Central memory CD8-positive, alpha-beta T cell (primary cell): ENCODE measurements around the gene PLD6.
"Not testable (repeated sequence)": the region's sequence is repeated elsewhere in the genome, so short reads cannot be mapped to it uniquely, and the experiment has no call there.

Source experiments
- ATAC-seq: fragments of 150-1000 bp; cut with Tn5 transposase; replicated peaks from 2 replicates; pipeline ENCODE4 v1.10.0; 2022; ENCODE audit warnings: mild to moderate bottlenecking, moderate FRiP score, moderate number of reproducible peaks; ENCODE audit not compliant: poor library complexity, severe bottlenecking; ENCODE audit errors: extremely low read depth
- DNase-seq, 2 donors: peaks; one replicate each; pipeline ENCODE4 v3.0.0; 2021; ENCODE audit warnings: low spot score in 2 of 2
- H3K27ac Mint-ChIP-seq: one replicate; pipeline ENCODE4 v1.8.0; 2022; ENCODE audit warnings: low read depth, mild to moderate bottlenecking, moderate library complexity, mixed read lengths
- H3K27me3 Mint-ChIP-seq: one replicate; pipeline ENCODE4 v1.8.0; 2022; ENCODE audit warnings: mixed read lengths
- H3K36me3 Mint-ChIP-seq: one replicate; pipeline ENCODE4 v1.8.0; 2022; ENCODE audit warnings: mild to moderate bottlenecking, moderate library complexity, mixed read lengths; ENCODE audit not compliant: insufficient read depth
- H3K4me1 Mint-ChIP-seq: one replicate; pipeline ENCODE4 v1.8.0; 2022; ENCODE audit warnings: mixed read lengths
- H3K4me3 Mint-ChIP-seq: one replicate; pipeline ENCODE4 v1.8.0; 2022; ENCODE audit warnings: mild to moderate bottlenecking, moderate library complexity, mixed read lengths
- H3K9me3 Mint-ChIP-seq: one replicate; pipeline ENCODE4 v1.8.0; 2022; ENCODE audit warnings: mixed read lengths

PLD6 gene

GRCh38 chr17:17165666-17166308, 40.3 kb downstream of the PLD6 start:
- Mint-ChIP-seq H3K27ac (no peak overlapping the region), H3K4me3 (no peak overlapping the region), H3K9me3 (no peaks in the 10 kb centered on the region), H3K27me3 (no peaks in the 10 kb centered on the region), H3K4me1 (peaks cover 22% of the 10 kb centered on the region), H3K36me3 (peaks cover 37% of the 10 kb centered on the region)
- ATAC-seq (no peak), DNase-seq (no peak)

DNA sequence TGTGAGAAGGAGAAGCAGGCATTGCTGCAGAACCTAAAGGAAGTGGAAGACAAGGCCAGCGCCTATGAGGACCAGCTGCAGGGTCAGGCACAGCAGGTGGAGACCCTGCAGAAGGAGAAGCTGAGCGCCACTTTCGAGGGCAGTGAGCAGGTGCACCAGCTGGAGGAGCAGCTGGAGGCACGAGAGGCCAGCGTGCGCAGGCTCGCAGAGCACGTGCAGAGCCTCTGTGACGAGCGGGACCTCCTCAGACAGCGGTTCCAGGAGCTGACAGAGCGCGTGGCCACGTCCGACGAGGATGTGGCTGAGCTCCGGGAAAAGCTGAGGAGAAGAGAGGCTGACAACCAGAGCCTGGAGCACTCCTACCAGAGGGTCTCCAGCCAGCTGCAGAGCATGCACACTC, 41.5 kb downstream of the PLD6 start:
- DNase-seq (no peak), ATAC-seq (no peak)
- no peak overlapping the region for H3K4me3 Mint-ChIP-seq
- H3K36me3 Mint-ChIP-seq = peaks cover 40% of the 10 kb centered on the region
- no peaks in the 10 kb centered on the region for H3K27me3 Mint-ChIP-seq
- H3K27ac Mint-ChIP-seq = no peak overlapping the region
- H3K4me1 Mint-ChIP-seq = peaks cover 22% of the 10 kb centered on the region
- no peaks in the 10 kb centered on the region for H3K9me3 Mint-ChIP-seq

DNA sequence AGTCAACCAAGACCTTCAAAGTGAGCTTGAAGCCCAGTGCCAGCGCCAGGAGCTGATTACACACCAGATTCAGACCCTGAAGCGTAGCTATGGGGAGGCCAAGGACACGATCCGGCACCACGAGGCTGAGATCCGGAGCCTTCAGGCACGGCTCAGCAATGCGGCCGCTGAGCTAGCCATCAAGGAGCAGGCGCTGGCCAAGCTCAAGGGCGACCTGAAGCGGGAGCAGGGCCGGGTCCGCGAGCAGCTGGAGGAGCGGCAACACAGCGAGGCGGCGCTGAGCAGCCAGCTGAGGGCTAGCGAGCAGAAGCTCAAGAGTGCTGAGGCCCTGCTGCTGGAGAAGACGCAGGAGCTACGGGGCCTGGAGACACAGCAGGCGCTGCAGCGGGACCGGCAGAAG, 42.0 kb downstream of the PLD6 start:
- no peaks in the 10 kb centered on the region for H3K9me3 Mint-ChIP-seq
- peaks cover 22% of the 10 kb centered on the region for H3K4me1 Mint-ChIP-seq
- no peaks in the 10 kb centered on the region for H3K27me3 Mint-ChIP-seq
- no peak for DNase-seq
- no peak for ATAC-seq
- H3K27ac Mint-ChIP-seq = no peak overlapping the region
- peaks cover 44% of the 10 kb centered on the region for H3K36me3 Mint-ChIP-seq
- H3K4me3 Mint-ChIP-seq = no peak overlapping the region

GRCh38 chr17:17161759-17162158, 44.4 kb downstream of the PLD6 start:
- H3K36me3 Mint-ChIP-seq = peaks cover 41% of the 10 kb centered on the region
- H3K4me1 Mint-ChIP-seq = peaks cover 6% of the 10 kb centered on the region

DNA sequence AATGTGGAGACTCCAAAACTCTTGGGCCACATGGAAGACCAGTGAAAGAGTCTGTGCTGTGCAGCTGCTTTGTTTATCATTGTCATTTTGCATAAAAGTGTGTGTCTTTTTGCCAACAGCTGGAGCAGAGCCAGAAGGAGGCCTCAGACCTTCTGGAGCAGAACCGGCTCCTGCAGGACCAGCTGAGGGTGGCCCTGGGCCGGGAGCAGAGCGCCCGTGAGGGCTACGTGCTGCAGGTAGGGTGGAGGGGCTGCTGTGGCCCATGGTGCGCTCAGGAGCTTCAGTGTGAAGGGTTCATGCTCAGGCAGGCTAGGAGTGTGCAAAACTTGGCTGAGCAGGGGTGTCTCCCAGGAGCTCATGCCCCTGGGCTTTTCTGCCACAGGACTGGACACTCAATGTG, 45.0 kb downstream of the PLD6 start:
- Mint-ChIP-seq H3K27ac (no peak overlapping the region), H3K4me1 (peaks cover 6% of the 10 kb centered on the region), H3K36me3 (peaks cover 43% of the 10 kb centered on the region), H3K9me3 (no peaks in the 10 kb centered on the region), H3K27me3 (no peaks in the 10 kb centered on the region), H3K4me3 (no peak overlapping the region)
- ATAC-seq (no peak), DNase-seq (no peak)

More at GRCh38 chr17:17161759-17162158, 44.4 kb downstream of the PLD6 start:
- ATAC-seq (no peak), DNase-seq (no peak)
- Mint-ChIP-seq H3K9me3 (no peaks in the 10 kb centered on the region), H3K27me3 (no peaks in the 10 kb centered on the region), H3K4me3 (no peak overlapping the region), H3K27ac (no peak overlapping the region)

- H3K27ac Mint-ChIP-seq = no peak overlapping the region
- DNase-seq = no peak
- no peaks in the 10 kb centered on the region for H3K9me3 Mint-ChIP-seq
Observed at GRCh38 chr17:17159571-17159970, 46.6 kb downstream of the PLD6 start.

GRCh38 chr17:17158506-17158905, 47.6 kb downstream of the PLD6 start:
- not testable (repeated sequence) for DNase-seq, H3K27me3 Mint-ChIP-seq, H3K27ac Mint-ChIP-seq, H3K4me3 Mint-ChIP-seq, H3K9me3 Mint-ChIP-seq, ATAC-seq
- Mint-ChIP-seq H3K36me3 (peaks cover 42% of the 10 kb centered on the region), H3K4me1 (peaks cover 12% of the 10 kb centered on the region)

More at GRCh38 chr17:17159571-17159970, 46.6 kb downstream of the PLD6 start:
- Mint-ChIP-seq H3K4me1 (peaks cover 5% of the 10 kb centered on the region), H3K36me3 (peaks cover 46% of the 10 kb centered on the region), H3K4me3 (no peak overlapping the region), H3K27me3 (no peaks in the 10 kb centered on the region)
- no peak for ATAC-seq

- Mint-ChIP-seq H3K27me3 (no peaks in the 10 kb centered on the region), H3K9me3 (no peaks in the 10 kb centered on the region), H3K36me3 (peaks cover 37% of the 10 kb centered on the region), H3K4me1 (peaks cover 24% of the 10 kb centered on the region), H3K27ac (no peak overlapping the region), H3K4me3 (no peak overlapping the region)
- no peak for DNase-seq
- no peak for ATAC-seq
Observed at GRCh38 chr17:17157041-17157440, 49.1 kb downstream of the PLD6 start.

- no peak overlapping the region for H3K4me3 Mint-ChIP-seq
- no peaks in the 10 kb centered on the region for H3K27me3 Mint-ChIP-seq
- no peak for ATAC-seq
- no peak overlapping the region for H3K27ac Mint-ChIP-seq
- DNase-seq = no peak
- peaks cover 35% of the 10 kb centered on the region for H3K36me3 Mint-ChIP-seq
- no peaks in the 10 kb centered on the region for H3K9me3 Mint-ChIP-seq
- peaks cover 24% of the 10 kb centered on the region for H3K4me1 Mint-ChIP-seq
Observed at GRCh38 chr17:17156511-17156910, 49.6 kb downstream of the PLD6 start.

DNA sequence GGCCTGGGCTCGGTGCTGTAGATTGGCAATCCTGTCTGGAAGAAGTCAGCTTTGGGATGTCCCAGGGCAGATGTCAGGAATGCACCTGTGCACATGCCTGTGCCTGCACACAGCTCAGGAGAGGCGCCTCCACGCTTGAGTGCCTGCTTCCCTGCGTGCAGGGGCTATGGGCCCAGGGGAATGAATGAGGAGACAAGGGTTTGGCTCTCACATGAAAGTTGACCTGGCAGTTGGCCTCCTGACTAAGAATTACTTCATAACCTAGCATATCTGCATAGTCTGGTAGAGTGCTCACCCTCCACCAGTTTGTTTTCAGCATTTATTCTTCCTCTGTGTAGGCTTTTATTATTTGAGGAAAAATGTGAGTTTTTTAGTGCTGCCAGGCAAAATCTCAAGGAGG, 50.0 kb downstream of the PLD6 start:
- H3K27me3 Mint-ChIP-seq = no peaks in the 10 kb centered on the region
- H3K36me3 Mint-ChIP-seq = peaks cover 34% of the 10 kb centered on the region

DNA sequence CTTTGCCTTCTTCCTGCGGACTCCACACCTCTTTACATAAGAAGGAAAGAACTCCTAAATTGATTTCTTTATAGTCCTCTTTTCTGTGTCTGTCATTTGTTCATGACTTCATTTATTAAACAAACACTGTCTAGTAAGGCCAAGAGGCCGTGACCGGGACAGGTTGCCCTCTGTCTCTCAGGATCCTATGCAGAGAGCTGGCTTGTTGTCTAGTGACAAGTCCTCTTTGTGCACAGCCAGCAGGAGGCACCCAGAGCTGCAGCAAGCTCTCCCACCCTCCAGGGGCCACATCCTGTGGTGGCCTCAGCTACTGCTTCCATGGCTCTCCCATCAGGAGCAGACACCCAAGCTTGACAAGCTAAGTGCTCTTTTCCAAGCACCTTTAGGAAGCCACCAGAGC, 50.6 kb downstream of the PLD6 start:
- Mint-ChIP-seq H3K27ac (no peak overlapping the region), H3K36me3 (peaks cover 34% of the 10 kb centered on the region), H3K27me3 (no peaks in the 10 kb centered on the region), H3K4me1 (peaks cover 24% of the 10 kb centered on the region), H3K4me3 (no peak overlapping the region), H3K9me3 (no peaks in the 10 kb centered on the region)
- ATAC-seq (no peak), DNase-seq (no peak)

More for the DNA sequence above, 50.0 kb downstream of the PLD6 start:
- ATAC-seq (no peak), DNase-seq (no peak)
- Mint-ChIP-seq H3K9me3 (no peaks in the 10 kb centered on the region), H3K4me1 (peaks cover 24% of the 10 kb centered on the region), H3K4me3 (no peak overlapping the region), H3K27ac (no peak overlapping the region)

DNA sequence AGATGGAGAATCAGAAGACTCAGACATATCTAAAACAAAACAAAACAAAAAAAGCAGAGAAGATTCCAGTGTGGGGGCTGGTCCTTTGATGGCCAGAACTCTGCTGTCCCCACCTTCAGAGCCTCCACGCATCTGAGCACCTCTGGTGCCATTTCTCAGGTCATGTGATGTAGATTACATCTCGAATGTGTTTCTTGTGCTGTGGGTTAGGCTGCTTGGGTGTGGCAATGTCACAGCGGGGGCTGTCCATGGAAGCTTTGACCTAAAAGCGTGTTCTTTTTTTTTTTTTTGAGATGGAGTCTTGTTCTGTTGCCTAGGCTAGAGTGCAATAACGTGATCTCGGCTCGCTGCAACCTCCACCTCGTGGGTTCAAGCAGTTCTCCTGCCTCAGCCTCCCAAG, 51.2 kb downstream of the PLD6 start:
- H3K4me1 Mint-ChIP-seq = peaks cover 24% of the 10 kb centered on the region
- H3K27me3 Mint-ChIP-seq = no peaks in the 10 kb centered on the region
- ATAC-seq = no peak
- no peak for DNase-seq
- H3K4me3 Mint-ChIP-seq = no peak overlapping the region
- H3K27ac Mint-ChIP-seq = peak overlapping the region; percentile 16
- H3K9me3 Mint-ChIP-seq = no peaks in the 10 kb centered on the region
- peaks cover 34% of the 10 kb centered on the region for H3K36me3 Mint-ChIP-seq

- ATAC-seq (no peak), DNase-seq (no peak)
- peaks cover 24% of the 10 kb centered on the region for H3K4me1 Mint-ChIP-seq
- peaks cover 35% of the 10 kb centered on the region for H3K36me3 Mint-ChIP-seq
- H3K27ac Mint-ChIP-seq = peak overlapping the region; percentile 16
- no peaks in the 10 kb centered on the region for H3K9me3 Mint-ChIP-seq
- no peak overlapping the region for H3K4me3 Mint-ChIP-seq
- H3K27me3 Mint-ChIP-seq = no peaks in the 10 kb centered on the region
Observed at GRCh38 chr17:17154556-17154955, 51.6 kb downstream of the PLD6 start.
